NCI-H146 treated with DMSO at 0.1 percent for 48 hours (cell line): ENCODE results near the gene NDOR1.
"Not testable (repeated sequence)": the region's sequence is repeated elsewhere in the genome, so short reads cannot be mapped to it uniquely, and the experiment has no call there.

Experiments used
- DNase-seq: peaks from one replicate; lab custom pipeline; 2025; ENCODE audit not compliant: unreplicated experiment; lab: John Stamatoyannopoulos, UW

Gene NDOR1

DNA sequence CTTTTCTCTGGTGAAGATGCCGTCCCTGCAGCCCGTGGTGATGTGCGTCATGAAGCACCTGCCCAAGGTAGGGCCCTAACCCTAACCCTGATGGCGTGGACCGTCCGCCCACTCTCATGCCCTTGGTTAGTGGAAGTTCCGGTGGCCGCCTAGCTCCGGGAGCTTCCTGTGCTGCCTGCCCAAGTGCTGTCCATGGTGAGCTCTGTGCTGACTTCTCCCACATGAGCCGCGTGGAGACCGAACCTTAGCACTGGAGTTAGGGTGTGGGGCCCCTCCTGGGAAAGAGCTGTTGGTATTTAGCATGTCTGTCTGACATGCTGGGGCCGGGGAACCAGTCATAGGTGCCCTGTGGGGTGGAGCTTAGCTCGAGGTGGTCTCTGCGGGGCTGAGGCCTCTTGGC lies 50.9 kb downstream of the NDOR1 start:
- DNase-seq: no peak

- no peak for DNase-seq
Observed at GRCh38 chr9:137256856-137257255, 51.4 kb downstream of the NDOR1 start.

GRCh38 chr9:137262173-137262908 lies 56.8 kb downstream of the NDOR1 start:
- not testable (repeated sequence) for DNase-seq

DNA sequence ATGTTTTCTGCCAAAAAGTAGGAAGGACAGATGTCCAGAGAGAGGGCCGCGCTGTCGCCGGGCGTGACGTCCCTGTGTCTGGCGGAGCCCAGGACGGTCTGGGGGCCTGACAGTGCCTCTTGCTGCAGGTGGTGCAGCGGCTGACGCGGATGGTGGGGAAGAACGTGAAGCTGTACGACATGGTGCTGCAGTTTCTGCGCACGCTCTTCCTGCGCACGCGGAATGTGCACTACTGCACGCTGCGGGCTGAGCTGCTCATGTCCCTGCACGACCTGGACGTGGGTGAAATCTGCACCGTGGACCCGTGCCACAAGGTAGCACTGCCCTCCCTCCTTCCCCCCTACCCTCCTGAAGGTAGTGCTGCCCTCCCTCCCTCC lies 57.4 kb downstream of the NDOR1 start:
- DNase-seq: no peak

- DNase-seq: no peak
Observed at GRCh38 chr9:137263506-137263905, 58.0 kb downstream of the NDOR1 start.

DNA sequence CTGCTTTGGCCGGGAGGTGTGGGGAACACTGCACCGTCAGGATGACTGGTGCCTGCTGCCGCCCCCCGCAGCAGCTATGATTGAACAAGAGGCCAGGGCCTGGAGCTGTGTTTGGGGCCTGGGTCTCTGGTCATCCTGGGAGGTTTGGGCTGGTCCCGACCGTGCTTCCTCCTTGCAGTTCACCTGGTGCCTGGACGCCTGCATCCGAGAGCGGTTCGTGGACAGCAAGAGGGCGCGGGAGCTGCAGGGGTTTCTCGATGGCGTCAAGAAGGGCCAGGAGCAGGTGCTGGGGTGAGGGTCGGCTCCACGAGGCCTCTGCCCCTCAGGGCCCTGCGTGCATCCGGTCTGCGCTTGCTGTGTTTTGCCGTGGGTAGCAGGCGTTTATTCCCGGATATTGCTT lies 58.6 kb downstream of the NDOR1 start:
- no peak for DNase-seq

GRCh38 chr9:137265496-137266161 lies 60.1 kb downstream of the NDOR1 start:
- DNase-seq: no peak

DNA sequence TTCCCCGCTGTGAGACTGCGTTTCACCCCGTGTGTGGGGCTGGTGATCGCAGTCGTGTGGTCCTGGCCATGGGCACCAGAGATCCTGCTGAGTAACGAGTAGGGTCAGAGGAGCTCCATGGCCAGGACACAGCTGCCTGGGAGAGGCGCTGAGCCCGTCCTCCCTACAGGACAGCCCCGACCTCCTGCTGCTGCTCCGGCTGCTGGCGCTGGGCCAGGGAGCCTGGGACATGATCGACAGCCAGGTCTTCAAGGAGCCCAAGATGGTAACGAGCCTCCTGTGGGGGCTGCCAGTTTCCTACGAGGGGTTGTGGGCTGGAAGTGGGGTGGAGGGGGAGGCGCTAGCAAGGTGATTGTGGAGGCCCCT lies 60.6 kb downstream of the NDOR1 start:
- no peak for DNase-seq
